HG03025 (cell line): ENCODE measurements around the gene CHRM3.
"Not testable (repeated sequence)": the region's sequence is repeated elsewhere in the genome, so short reads cannot be mapped to it uniquely, and the experiment has no call there.

Source experiments
- ATAC-seq: cut with Tn5 transposase; IDR thresholded peaks from one replicate; pipeline ENCODE4 v1.9.1; 2021; ENCODE audit warnings: mild to moderate bottlenecking, moderate library complexity; ENCODE audit not compliant: unreplicated experiment, low FRiP score

The CHRM3 gene

DNA sequence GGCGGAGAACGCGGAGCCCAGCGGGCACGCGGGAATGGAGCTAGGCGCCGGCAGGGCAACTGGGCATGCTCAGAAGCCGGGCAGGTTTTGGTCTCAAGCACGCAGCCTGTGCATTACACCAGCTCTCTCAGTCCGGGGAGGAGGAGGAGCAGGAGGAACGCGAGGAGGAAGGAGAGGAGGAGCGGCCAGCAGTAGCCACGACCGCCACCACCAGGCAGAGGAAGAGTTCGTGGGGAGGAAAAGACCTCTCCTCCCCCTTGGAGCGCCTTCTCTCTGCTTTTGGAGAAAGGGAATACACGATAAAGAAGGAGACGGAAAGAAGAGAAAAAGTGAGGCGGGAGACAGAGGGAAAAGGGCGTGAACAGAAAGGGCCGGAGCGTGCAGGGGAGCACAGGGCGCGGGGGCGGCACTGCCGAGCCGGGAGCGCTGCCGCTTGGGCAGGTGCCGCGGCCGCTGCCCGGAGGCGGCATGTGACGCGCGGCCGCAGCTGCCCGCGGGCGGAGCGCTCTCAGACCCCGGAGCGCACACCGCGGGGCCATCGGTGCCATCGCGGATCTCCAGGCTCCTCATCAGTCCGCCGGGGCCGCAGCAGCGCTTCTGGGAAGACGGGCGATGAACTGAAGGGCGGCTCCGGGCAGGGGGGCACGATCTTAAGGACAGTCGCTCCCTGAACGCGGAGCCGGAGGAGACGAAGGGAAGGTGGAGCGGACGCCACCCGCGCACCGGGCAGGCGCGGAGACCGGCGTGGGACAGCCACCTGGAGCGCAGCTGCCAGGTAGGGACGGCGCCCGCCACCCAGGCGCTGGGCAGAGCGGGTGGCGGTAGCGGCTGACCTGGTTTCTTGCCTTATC, at the start of gene CHRM3:
Gene CHRM3, plus strand, starts transcription at position 116 of the 851 bp plus-strand sequence. CDS start 520,884 bp downstream, outside the sequence.
- no peak for ATAC-seq

- ATAC-seq, result no peak
Measured at GRCh38 chr1:239337799-239338430, 48.5 kb upstream of the CHRM3 start.

DNA sequence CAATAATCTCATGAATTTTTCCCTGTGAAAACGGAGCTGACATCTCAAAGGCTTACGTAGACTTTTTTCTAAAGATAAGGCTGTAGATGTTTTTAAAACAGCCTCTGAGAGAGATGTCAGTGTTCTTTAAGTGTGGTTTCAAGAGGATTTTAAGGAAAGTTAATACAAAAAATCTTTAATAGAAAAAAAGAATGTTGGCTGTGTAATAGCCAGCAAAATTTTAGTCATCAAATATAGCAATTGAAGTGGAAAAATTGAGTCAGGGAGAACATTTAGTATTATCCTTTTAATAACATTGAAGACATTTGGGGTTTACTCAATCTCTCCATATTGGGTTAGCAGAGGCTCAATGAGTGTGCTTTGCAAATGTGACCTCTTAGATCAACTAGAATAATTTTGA, 38.6 kb upstream of the CHRM3 start:
- ATAC-seq, result no peak

DNA sequence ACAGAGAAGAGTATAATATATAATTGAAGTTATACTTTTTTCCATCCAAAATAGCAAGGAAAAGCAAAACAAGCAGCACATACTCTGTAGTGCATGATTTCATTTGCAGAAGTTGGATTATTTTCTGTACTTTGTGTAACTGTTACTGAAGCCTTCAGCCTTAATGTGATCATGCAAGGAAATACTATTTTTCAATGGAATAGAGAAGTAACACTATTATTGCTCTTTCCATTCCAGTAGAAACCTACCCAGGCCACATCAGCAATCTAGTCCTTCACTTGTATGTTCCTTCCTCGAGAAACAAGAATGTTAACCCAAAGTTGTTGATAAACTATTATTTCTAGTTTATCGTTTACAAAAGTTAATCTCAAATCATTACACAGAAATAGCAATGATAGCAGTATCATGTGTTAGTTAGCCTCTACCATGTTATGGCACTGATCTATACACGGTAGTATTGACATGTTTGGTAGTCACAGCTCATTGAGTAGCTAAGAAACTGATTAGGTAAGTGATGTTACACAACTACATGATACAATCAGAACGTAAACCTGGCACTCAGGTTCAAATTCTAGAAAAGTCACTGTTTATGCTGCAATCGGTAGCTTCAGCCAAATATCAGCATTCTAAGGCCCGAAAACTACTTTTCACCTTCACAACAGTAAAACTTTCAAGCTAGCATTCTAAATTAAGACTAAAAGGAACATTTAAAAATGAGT, 37.6 kb upstream of the CHRM3 start:
- ATAC-seq, result no peak

DNA sequence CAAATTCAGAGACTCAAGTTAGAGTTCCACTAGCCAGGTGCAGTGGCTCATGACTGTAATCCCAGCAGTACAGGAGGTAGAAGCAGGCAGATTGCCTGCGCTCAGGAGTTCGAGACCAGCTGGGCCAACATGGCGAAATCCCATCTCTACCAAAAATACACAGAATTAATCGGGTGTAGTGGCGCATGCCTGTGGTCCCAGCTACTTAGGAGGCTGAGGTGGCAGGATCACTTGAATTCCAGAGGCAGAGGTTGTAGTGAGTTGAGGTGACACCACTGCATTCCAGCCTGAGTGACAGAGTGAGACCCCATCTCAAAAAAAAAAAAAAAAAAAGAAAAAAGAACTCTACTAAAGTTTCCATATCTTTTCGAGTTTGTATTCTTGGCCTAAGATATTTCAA, 36.7 kb upstream of the CHRM3 start:
- ATAC-seq, result no peak

GRCh38 chr1:239353536-239353935, 32.8 kb upstream of the CHRM3 start:
- no peak for ATAC-seq

- no peak for ATAC-seq
Measured at GRCh38 chr1:239354231-239354630, 32.1 kb upstream of the CHRM3 start.

DNA sequence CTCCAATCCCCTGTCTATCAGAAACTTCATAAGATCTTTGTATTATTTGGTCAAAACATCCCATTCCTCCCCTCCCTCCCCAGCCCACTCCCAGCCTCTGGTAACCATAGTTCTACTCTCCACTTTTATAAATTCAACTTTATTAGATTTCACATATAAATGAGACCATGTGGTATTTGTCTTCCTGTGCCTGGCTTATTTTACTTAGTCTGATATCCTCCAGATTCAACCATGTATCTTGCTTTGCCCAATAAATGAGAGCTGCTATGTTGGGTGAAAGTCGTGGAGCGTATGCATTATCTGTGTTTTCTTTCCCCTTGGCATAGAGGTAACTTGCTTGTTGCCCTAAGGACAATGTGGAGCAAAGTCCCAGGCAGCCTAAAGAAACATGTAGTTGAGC, 28.5 kb upstream of the CHRM3 start:
- ATAC-seq, result no peak

- no peak for ATAC-seq
Measured at GRCh38 chr1:239361403-239361802, 25.0 kb upstream of the CHRM3 start.

DNA sequence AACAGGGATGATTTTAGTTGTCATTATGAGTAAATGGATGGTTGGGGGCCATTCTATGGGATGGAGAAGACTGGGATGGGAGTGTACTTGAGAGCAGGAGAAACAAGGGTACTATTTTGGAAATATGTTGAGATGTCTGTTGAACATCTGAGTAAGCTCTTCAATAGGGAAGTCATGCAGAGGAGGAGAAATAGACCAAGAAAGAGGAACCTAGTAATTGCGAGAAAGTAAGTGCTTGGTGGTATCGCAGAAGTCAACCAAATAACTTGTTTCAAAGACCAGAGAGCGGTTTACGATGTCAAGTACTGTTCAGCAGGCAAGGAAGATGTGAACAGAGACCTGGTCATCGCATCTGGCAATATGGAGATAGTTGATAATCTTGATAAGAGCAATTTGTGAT, 22.4 kb upstream of the CHRM3 start:
- no peak for ATAC-seq

DNA sequence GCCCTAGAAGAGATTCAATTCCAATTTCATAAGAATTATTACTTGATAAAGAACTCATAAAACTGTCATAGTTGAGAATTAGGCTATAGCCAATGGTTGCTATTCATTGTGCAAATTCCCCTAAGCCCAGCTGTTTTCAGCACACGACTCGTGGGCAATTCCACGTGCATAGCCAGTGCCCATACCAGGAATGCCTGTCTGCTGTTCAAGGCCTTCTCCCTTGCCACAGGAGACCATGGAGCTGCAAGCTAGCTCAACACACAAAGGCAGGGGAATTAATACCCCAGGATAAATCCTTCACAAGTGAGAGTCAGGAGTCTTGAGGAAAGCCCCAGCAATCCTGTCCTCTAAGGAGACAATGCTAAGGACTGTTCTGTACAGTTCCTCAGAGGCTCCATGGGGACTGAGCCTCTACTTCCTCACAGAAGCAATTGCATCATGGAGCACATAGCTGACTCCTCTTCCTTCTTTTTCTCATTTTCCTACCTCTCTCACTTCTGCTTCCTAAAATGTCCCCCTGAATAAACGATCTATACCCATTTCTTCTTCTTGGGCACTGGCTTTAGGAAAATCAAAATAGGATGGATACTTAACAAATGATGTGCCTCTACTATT, 19.1 kb upstream of the CHRM3 start:
- no peak for ATAC-seq

DNA sequence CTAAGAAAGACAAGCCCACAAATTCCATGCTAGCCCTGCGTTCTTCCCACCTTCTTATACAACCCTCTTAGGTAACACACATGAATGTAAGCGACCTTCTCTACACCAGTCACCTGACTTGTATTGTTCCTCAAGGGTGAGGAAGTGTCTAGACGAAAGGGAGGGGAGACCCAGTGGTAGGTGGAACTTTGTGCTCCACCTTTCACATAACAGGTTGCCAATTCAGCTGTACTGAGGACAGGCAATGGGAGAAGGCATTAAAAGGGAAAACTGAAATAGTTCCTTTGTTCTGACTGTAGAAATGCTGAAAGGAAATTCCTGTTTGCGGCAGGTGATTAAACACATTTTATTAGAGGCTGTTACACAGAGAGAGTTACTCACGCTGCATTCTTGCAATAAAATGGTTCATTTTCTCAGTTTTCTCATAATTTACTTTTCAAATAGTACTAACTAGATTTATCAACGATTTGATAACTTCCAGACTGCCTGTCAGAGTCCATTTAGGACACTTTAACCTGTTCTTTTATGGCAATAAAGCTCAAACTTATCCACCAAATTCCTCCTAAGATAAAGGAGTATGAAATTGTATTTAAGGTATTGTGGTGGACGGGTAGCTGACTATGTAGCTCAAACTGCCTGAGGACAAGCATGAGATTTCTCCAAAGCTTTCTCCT, 17.8 kb upstream of the CHRM3 start:
- no peak for ATAC-seq

GRCh38 chr1:239370869-239371268, 15.5 kb upstream of the CHRM3 start:
- ATAC-seq, result not testable (repeated sequence)

- ATAC-seq, result no peak
Measured at GRCh38 chr1:239382666-239383065, 3.7 kb upstream of the CHRM3 start.

GRCh38 chr1:239383714-239384113, 2.7 kb upstream of the CHRM3 start:
- no peak for ATAC-seq

DNA sequence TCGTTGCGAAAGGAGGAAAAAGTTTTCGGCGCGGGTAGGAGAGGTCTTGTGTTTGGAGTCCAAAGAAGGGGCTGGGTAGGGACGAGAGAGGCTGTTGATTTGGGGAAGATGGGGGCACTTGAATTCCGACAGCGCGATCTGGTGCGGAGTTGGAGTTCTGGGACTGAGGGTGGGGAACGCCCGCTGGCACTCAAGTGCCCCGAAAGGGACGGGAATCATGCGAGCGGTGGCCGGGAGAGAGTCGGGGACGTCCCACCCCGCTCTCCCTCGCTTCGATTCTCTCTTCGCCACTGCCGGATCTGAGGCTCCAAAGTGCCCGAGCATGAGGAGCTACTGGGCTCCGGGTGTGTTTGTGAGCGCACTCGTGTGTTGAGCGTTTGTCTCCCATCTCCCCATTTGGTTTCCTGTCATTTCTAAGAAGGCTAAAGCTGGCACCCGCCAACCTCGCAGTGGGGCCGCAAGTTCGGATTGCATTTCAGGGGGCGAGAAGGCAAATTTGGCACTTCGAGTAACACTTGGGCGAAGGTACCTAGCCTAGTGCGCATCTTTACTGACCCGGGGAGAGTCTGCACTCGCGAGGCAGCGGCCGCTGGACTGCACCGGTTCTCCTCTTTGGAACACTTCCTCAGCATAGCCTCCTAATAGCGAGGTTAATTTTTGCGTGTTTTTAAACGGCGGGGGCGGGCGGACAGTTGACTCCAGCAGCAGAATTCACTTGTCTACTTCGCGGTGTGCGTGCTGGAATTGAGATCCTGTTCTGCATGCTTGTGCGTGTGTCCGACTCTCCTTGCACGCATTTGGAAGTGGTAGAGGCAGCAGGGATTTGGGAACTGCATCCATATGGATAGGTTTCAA, 1.2 kb downstream of the CHRM3 start:
- no peak for ATAC-seq

DNA sequence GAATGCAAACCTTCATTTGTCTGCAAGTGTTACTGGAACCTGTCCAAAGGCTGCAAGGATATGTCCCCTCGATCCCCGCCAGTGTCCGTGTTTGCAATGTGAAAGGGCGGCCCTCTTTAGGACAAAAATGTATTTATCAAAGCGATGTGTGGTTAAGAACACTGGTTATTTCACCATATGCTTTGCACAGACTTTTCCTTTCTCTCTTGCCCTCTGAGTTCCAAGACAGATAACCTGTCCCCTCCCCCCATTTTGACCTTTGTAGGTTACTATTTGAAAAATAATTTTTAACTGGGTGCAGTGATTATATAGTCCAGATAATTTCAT, 1.8 kb downstream of the CHRM3 start:
- no peak for ATAC-seq

- ATAC-seq, result no peak
Measured at GRCh38 chr1:239388578-239388977, 2.2 kb downstream of the CHRM3 start.

GRCh38 chr1:239389703-239390102, 3.3 kb downstream of the CHRM3 start:
- ATAC-seq, result no peak

DNA sequence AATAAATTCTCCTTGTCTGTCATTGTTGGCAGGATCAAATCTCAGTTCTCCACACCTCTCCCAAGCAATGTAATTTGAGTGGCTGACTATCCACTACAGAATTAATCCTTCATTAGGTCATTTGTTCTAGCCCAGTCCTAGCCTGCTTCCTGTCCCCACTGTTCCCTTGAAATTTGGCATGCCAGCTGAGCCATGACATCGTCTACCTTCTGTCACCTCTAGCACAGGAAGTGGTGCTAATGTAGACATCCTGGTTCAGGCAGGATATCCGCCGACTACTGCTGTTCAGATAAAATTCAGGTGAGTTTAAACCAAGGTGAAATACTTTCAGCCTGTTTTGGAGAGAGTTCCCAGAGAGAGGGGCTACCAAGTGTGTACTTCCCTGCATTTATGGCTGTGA, 5.9 kb downstream of the CHRM3 start:
- ATAC-seq, result no peak
